Lung (tissue), 12 donors: ENCODE measurements around the gene TMEM248. TPM values are rescaled to one million over a fixed set of nuclear protein-coding genes. Genes with fewer than 3 reads are reported as not detected.

Source experiments
- ATAC-seq: fragments of 200-7000 bp; cut with Tn5 transposase; one replicate; pipeline ENCODE4 v1.9.1; 2020; ENCODE audit warnings: moderate number of reproducible peaks; ENCODE audit not compliant: insufficient read depth, low FRiP score
- DNase-seq, 3 donors: peaks; one replicate each; pipeline ENCODE4 v3.0.0-alpha.2; 2013 to 2017
- H3K27ac ChIP-seq, 2 donors: one replicate each; pipeline ENCODE4 v1.5.1; 2013; ENCODE audit warnings: mild to moderate bottlenecking in 2 of 2, moderate library complexity in 2 of 2, control low read depth in 1 of 2, inconsistent platforms in 1 of 2, low read depth in 1 of 2, low read length in 1 of 2
- H3K27me3 ChIP-seq, 3 donors: one replicate each; pipeline ENCODE4 v1.5.1; 2013; ENCODE audit warnings: low read length in 2 of 3; ENCODE audit not compliant: control insufficient read depth in 3 of 3, insufficient read depth in 3 of 3
- H3K36me3 ChIP-seq, 4 donors: one replicate each; pipeline ENCODE4 v1.5.1; 2013; ENCODE audit warnings: low read length in 4 of 4, mild to moderate bottlenecking in 1 of 4, moderate library complexity in 1 of 4; ENCODE audit not compliant: control insufficient read depth in 4 of 4, insufficient read depth in 4 of 4
- H3K4me1 ChIP-seq, 5 donors: one replicate each; pipeline ENCODE4 v1.5.1; 2013; ENCODE audit warnings: low read length in 5 of 5, mild to moderate bottlenecking in 2 of 5, moderate library complexity in 1 of 5; ENCODE audit not compliant: control insufficient read depth in 5 of 5, insufficient read depth in 5 of 5
- H3K4me3 ChIP-seq: one replicate; pipeline ENCODE4 v1.5.1; 2013; ENCODE audit warnings: mild to moderate bottlenecking, control low read depth, moderate library complexity
- H3K9ac ChIP-seq, 2 donors: one replicate each; pipeline ENCODE4 v1.5.1; 2013; ENCODE audit warnings: low read length in 2 of 2, control low read depth in 1 of 2; ENCODE audit not compliant: insufficient read depth in 1 of 2
- H3K9me3 ChIP-seq, 4 donors: one replicate each; pipeline ENCODE4 v1.5.1; 2013; ENCODE audit warnings: low read length in 3 of 4, mild to moderate bottlenecking in 1 of 4, moderate library complexity in 1 of 4; ENCODE audit not compliant: control insufficient read depth in 4 of 4, insufficient read depth in 3 of 4
- WGBS, 2 donors: extraction: QIAGEN DNeasy Blood & Tissue Kit; methylation state at CpG; one replicate each; pipeline ENCODE4 v1.1.7; 2013; 5-methylcytosine and 5-hydroxymethylcytosine counted together
- polyA plus RNA-seq, 2 donors: library from polyadenylated mRNA; stranded (reverse); fragments of 200-250 nt; gene quantifications; one replicate each; pipeline ENCODE4 v1.2.1, GENCODE V29; 2013
- total RNA-seq, 2 donors: library from RNA; depleted of rRNA in 1 of 2; stranded (reverse); fragments of >200 nt in 1 of 2; gene quantifications; one replicate each; pipeline ENCODE4 v1.2.1, GENCODE V29; 2014 to 2021
- TF ChIP-seq, protein P1 (sequence below): IDR thresholded peaks from 2 replicates; pipeline ENCODE4 v1.5.1; 2012; ENCODE audit warnings: mild to moderate bottlenecking; ENCODE audit errors: control extremely low read depth, extremely low read depth
- donor health status: control.
- donor health status: control.
- donor health status: Bipolar disorder and iron deficiency.
- donor health status: healthy.
- donor health status: DM: yes; HTN: yes; CAD: no.

The TMEM248 gene
- total and polyA plus RNA-seq, 4 donors = 46.0 to 114 (median 63.1) TPM

DNA sequence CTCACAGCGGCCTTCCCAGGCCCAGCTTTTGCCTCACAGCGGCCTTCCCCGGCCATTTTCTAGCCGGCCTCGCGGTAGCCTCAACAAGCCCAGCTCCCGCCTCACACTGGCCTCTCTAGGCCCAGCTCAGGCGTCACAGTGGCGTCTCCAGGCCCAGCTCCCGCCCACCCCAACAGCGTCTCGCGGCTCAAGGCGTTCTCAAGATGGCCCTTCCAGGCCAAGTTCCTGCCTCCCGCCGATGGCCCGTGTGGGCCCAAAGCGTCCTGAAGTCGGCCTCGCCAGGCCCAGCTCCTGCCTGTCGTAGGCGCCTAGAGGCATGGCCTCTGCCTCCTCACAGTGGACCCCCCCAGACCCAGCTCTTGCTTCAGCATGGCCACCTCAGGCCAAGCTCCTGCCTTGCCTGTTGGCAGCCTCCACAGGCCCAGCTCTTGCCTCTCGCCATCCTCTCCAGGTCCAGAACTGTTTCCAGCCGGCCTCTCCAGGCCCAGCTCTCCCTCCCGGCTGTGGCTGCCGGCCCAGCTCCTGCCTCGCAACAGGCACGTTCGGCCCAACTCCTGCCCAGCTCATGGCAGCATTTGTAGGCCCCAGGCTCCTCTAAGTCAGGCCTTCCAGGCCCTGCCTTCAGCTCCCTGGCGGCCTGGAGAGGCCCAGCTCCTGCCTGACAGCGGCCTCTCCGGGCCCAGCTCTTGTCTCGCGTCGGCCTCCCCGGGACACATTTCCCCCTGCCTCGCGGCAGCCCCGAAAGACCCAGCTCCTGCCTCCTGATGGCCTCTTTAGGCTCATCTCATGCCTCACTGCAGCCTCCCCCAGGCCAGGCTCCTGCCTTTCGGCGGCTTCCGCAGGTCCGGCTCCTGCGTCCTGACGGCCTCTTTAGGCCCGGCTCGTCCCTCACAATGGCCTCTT, 18.8 kb upstream of the TMEM248 start:
- Histone ChIP-seq H3K4me3 (no peak overlapping the region), H3K27ac (no peak overlapping the region), H3K27me3 (no peaks in the 10 kb centered on the region), H3K9me3 (no peaks in the 10 kb centered on the region), H3K9ac (no peak overlapping the region), H3K36me3 (peaks cover 0 to 11% (median 0%) of the 10 kb centered on the region in 4 donors), H3K4me1 (no peaks in the 10 kb centered on the region)
- no peak for DNase-seq
- no peak for ATAC-seq
- TF ChIP-seq, protein P1, sequence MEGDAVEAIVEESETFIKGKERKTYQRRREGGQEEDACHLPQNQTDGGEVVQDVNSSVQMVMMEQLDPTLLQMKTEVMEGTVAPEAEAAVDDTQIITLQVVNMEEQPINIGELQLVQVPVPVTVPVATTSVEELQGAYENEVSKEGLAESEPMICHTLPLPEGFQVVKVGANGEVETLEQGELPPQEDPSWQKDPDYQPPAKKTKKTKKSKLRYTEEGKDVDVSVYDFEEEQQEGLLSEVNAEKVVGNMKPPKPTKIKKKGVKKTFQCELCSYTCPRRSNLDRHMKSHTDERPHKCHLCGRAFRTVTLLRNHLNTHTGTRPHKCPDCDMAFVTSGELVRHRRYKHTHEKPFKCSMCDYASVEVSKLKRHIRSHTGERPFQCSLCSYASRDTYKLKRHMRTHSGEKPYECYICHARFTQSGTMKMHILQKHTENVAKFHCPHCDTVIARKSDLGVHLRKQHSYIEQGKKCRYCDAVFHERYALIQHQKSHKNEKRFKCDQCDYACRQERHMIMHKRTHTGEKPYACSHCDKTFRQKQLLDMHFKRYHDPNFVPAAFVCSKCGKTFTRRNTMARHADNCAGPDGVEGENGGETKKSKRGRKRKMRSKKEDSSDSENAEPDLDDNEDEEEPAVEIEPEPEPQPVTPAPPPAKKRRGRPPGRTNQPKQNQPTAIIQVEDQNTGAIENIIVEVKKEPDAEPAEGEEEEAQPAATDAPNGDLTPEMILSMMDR = no peak
- 97 to 98% methylated on average over 47 of the region's 47 CpGs for WGBS, 2 donors

DNA sequence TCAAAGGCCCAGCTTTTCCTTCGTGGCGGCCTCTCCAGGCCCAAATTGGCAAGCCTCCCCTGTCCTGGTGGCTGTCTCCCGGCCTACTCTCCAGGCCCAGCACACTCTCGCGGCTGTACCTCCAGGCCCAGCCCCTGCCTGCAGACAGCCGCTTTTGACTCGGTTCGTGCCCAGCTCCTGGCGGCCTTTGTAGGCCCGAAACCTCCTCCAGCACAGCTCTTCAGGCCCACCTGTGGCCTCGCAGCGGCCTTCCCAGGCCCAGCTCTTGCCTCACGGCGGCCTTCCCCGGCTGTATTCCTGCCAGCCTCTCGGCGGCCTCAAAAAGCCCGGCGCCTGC, 18.2 kb upstream of the TMEM248 start:
- H3K27ac ChIP-seq = no peak overlapping the region
- no peaks in the 10 kb centered on the region for H3K27me3 ChIP-seq
- TF ChIP-seq, protein P1 = no peak
- no peak overlapping the region for H3K4me3 ChIP-seq
- H3K36me3 ChIP-seq = peaks cover 0 to 11% (median 0%) of the 10 kb centered on the region in 4 donors
- no peak for ATAC-seq
- H3K9ac ChIP-seq = no peak overlapping the region
- DNase-seq = no peak
- no peaks in the 10 kb centered on the region for H3K9me3 ChIP-seq
- WGBS, 2 donors = 97% methylated on average over 19 of the region's 19 CpGs
- no peaks in the 10 kb centered on the region for H3K4me1 ChIP-seq

DNA sequence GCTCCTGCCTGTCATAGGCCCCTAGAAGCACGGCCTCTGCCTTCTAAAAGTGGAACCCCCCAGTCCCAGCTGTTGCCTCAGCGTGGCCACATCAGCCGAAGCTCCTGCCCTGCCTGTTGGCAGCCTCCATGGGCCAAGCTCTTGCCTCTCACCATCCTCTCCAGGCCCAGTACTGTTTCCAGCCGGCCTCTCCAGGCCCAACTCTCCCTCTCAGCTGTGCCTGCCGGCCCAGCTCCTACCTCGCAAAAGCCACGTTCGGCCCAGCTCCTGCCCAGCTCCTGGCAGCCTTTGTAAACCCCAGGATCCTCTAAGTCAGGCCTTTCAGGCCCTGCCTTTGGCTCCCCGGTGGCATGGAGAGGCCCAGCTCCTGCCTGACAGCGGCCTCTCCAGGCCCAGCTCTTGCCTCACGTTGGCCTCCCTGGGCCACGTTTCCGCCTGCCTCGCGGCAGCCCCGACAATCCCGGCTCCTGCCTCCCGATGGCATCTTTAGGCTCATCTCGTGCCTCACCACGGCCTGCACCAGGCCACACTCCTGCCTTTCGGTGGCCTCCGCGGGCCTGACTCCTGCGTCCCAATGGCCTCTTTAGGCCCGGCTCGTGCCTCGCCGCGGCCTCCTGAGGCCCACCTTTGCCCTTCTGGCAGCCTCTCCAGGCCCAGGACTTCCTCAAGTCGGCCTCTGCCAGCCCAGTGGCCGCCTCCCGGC, 17.5 kb upstream of the TMEM248 start:
- 95% methylated on average over 32 of the region's 32 CpGs for WGBS, 2 donors
- DNase-seq (no peak), ATAC-seq (no peak)
- H3K36me3 ChIP-seq = peaks cover 0 to 11% (median 0%) of the 10 kb centered on the region in 4 donors
- no peak overlapping the region for H3K27ac ChIP-seq
- H3K4me1 ChIP-seq = no peaks in the 10 kb centered on the region
- no peak overlapping the region for H3K4me3 ChIP-seq
- no peaks in the 10 kb centered on the region for H3K9me3 ChIP-seq
- H3K27me3 ChIP-seq = no peaks in the 10 kb centered on the region
- TF ChIP-seq, protein P1 = no peak
- no peak overlapping the region for H3K9ac ChIP-seq
